A549 (cell line): ENCODE results near the gene VIM.

ENCODE experiments used
- CEBPB ChIP-seq, 2 experiments: fragments of >200 bp in 1 of 2; sonication (Bioruptor Twin) in 1 of 2; formaldehyde crosslinking in 1 of 2; IDR thresholded peaks; 2 replicates each; pipeline ENCODE4 v1.6.1; 2012 to 2016
- EHMT2 ChIP-seq: fragments of 200-600 bp; sonication (generic); IDR thresholded peaks from 2 replicates; pipeline ENCODE4 v1.6.1; 2016; ENCODE audit warnings: antibody characterized with exemption, low read depth, mild to moderate bottlenecking, moderate library complexity
- EP300 ChIP-seq, 2 experiments: fragments of >200 bp; sonication (Bioruptor Twin); formaldehyde crosslinking; IDR thresholded peaks; 2 replicates in 1 of 2; 3 replicates in 1 of 2; pipeline ENCODE4 v1.6.1; 2016 to 2017
- MAZ ChIP-seq: fragments of 150-350 bp; IDR thresholded peaks from 2 replicates; pipeline ENCODE4 v1.6.1; 2014; ENCODE audit warnings: antibody characterized with exemption, low read depth, low read length, borderline replicate concordance
- NR3C1 ChIP-seq: fragments of >200 bp; sonication (Bioruptor Twin); formaldehyde crosslinking; IDR thresholded peaks from 3 replicates; pipeline ENCODE4 v1.6.1; 2017
- POLR2A ChIP-seq: IDR thresholded peaks from 2 replicates; pipeline ENCODE4 v1.6.1; 2012; ENCODE audit warnings: mild to moderate bottlenecking, low read length
- TP53 ChIP-seq: fragments of 250-450 bp; sonication (Bioruptor Pico); IDR thresholded peaks from 2 replicates; pipeline ENCODE4 v1.5.0; 2021; ENCODE audit warnings: mild to moderate bottlenecking, moderate library complexity
- TF ChIP-seq, protein P1 (sequence below): IDR thresholded peaks from 2 replicates; pipeline ENCODE4 v1.6.1; 2012
- TF ChIP-seq, protein P2 (sequence below): fragments of >200 bp; sonication (Bioruptor Twin); formaldehyde crosslinking; IDR thresholded peaks from 3 replicates; pipeline ENCODE4 v1.6.1; 2016
- TF ChIP-seq, protein P3 (sequence below): fragments of >200 bp; sonication (Bioruptor Twin); formaldehyde crosslinking; IDR thresholded peaks from 3 replicates; pipeline ENCODE4 v1.5.1; 2016
- TF ChIP-seq, protein P4 (sequence below): IDR thresholded peaks from 2 replicates; pipeline ENCODE4 v1.6.1; 2012
- TF ChIP-seq, protein P5 (sequence below): fragments of 200-600 bp; sonication (generic); IDR thresholded peaks from 2 replicates; pipeline ENCODE4 v1.6.1; 2016; ENCODE audit warnings: antibody characterized with exemption, mild to moderate bottlenecking, moderate library complexity

DNA sequence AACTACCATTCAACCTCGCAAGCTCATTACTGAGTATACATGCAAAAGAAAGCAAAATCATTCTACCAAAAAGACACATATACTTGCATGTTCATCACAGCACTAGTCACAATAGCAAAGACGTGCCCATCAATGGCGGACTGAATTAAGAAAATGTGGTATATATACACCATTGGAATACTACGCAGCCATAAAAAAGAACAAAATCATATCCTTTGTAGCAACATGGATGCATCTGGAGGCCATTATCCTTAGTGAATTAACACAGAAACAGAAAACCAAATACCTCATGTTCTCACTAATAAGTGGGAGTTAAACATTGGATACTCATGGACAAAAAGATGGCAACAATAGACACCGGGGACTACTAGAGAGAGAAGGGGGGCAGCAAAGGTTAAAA, 33.0 kb upstream of the VIM start:
- TF ChIP-seq TP53 (CRISPR knock-in tag) (no peak), POLR2A (no peak), EP300 (IDR thresholded peaks at IDR 0.05) (no peak), CEBPB (IDR thresholded peaks at IDR 0.05) (no peak), NR3C1 (no peak), EHMT2 (no peak), MAZ (no peak)
- TF ChIP-seq, protein P1, sequence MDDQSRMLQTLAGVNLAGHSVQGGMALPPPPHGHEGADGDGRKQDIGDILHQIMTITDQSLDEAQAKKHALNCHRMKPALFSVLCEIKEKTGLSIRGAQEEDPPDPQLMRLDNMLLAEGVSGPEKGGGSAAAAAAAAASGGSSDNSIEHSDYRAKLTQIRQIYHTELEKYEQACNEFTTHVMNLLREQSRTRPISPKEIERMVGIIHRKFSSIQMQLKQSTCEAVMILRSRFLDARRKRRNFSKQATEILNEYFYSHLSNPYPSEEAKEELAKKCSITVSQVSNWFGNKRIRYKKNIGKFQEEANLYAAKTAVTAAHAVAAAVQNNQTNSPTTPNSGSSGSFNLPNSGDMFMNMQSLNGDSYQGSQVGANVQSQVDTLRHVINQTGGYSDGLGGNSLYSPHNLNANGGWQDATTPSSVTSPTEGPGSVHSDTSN: no peak
- TF ChIP-seq, protein P2, sequence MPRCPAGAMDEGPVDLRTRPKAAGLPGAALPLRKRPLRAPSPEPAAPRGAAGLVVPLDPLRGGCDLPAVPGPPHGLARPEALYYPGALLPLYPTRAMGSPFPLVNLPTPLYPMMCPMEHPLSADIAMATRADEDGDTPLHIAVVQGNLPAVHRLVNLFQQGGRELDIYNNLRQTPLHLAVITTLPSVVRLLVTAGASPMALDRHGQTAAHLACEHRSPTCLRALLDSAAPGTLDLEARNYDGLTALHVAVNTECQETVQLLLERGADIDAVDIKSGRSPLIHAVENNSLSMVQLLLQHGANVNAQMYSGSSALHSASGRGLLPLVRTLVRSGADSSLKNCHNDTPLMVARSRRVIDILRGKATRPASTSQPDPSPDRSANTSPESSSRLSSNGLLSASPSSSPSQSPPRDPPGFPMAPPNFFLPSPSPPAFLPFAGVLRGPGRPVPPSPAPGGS: no peak
- TF ChIP-seq, protein P3, sequence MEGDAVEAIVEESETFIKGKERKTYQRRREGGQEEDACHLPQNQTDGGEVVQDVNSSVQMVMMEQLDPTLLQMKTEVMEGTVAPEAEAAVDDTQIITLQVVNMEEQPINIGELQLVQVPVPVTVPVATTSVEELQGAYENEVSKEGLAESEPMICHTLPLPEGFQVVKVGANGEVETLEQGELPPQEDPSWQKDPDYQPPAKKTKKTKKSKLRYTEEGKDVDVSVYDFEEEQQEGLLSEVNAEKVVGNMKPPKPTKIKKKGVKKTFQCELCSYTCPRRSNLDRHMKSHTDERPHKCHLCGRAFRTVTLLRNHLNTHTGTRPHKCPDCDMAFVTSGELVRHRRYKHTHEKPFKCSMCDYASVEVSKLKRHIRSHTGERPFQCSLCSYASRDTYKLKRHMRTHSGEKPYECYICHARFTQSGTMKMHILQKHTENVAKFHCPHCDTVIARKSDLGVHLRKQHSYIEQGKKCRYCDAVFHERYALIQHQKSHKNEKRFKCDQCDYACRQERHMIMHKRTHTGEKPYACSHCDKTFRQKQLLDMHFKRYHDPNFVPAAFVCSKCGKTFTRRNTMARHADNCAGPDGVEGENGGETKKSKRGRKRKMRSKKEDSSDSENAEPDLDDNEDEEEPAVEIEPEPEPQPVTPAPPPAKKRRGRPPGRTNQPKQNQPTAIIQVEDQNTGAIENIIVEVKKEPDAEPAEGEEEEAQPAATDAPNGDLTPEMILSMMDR: no peak
- TF ChIP-seq, protein P4, sequence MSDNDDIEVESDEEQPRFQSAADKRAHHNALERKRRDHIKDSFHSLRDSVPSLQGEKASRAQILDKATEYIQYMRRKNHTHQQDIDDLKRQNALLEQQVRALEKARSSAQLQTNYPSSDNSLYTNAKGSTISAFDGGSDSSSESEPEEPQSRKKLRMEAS: no peak
- TF ChIP-seq, protein P5, sequence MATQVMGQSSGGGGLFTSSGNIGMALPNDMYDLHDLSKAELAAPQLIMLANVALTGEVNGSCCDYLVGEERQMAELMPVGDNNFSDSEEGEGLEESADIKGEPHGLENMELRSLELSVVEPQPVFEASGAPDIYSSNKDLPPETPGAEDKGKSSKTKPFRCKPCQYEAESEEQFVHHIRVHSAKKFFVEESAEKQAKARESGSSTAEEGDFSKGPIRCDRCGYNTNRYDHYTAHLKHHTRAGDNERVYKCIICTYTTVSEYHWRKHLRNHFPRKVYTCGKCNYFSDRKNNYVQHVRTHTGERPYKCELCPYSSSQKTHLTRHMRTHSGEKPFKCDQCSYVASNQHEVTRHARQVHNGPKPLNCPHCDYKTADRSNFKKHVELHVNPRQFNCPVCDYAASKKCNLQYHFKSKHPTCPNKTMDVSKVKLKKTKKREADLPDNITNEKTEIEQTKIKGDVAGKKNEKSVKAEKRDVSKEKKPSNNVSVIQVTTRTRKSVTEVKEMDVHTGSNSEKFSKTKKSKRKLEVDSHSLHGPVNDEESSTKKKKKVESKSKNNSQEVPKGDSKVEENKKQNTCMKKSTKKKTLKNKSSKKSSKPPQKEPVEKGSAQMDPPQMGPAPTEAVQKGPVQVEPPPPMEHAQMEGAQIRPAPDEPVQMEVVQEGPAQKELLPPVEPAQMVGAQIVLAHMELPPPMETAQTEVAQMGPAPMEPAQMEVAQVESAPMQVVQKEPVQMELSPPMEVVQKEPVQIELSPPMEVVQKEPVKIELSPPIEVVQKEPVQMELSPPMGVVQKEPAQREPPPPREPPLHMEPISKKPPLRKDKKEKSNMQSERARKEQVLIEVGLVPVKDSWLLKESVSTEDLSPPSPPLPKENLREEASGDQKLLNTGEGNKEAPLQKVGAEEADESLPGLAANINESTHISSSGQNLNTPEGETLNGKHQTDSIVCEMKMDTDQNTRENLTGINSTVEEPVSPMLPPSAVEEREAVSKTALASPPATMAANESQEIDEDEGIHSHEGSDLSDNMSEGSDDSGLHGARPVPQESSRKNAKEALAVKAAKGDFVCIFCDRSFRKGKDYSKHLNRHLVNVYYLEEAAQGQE: no peak
